ENCODE measurements around the gene TRAFD1. TPM values are rescaled to one million over a fixed set of nuclear protein-coding genes. Genes with fewer than 3 reads are reported as not detected.

The TRAFD1 gene
- total RNA-seq, 2 donors from 2014 or later, result 22.8 to 37.2 TPM

DNA sequence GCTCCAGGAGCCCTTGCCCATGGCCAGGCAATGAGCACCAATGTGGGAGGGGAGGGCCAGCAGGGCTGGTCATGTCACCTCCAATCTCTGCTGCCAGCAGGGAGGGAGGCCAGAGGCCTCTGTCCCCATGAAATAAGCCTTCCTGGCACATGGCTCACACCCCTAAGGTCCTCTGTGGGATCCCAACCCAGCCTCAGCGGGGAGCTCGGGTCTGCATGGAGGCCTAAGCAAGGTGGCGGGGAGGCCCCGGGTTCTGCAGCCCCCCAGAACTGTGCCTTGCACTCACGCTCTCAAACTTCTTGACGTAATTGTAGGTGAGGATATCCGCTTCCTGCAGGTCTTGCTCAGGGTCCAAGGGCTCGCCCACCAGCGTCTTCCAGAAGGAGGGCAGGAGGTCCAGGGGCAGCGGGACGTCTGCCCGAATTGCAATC is 41.7 kb downstream of the TRAFD1 start:
- no peak for DNase-seq
- intact Hi-C loops (cut with DNase I), result no loop called here
- H3K9ac ChIP-seq (ENCODE audit: low read depth in 2 of 2, low read length in 2 of 2), result no peak overlapping the region
- H3K36me3 ChIP-seq, result no peaks in the 10 kb centered on the region
- no peak for TF ChIP-seq CTCF (IDR thresholded peaks at IDR 0.05)
- H3K9me3 ChIP-seq, result no peaks in the 10 kb centered on the region
- no peaks in the 10 kb centered on the region for H3K27me3 ChIP-seq
- no peak overlapping the region for H3K4me3 ChIP-seq
- no peaks in the 10 kb centered on the region for H3K4me1 ChIP-seq
- no peak overlapping the region for H3K27ac ChIP-seq

DNA sequence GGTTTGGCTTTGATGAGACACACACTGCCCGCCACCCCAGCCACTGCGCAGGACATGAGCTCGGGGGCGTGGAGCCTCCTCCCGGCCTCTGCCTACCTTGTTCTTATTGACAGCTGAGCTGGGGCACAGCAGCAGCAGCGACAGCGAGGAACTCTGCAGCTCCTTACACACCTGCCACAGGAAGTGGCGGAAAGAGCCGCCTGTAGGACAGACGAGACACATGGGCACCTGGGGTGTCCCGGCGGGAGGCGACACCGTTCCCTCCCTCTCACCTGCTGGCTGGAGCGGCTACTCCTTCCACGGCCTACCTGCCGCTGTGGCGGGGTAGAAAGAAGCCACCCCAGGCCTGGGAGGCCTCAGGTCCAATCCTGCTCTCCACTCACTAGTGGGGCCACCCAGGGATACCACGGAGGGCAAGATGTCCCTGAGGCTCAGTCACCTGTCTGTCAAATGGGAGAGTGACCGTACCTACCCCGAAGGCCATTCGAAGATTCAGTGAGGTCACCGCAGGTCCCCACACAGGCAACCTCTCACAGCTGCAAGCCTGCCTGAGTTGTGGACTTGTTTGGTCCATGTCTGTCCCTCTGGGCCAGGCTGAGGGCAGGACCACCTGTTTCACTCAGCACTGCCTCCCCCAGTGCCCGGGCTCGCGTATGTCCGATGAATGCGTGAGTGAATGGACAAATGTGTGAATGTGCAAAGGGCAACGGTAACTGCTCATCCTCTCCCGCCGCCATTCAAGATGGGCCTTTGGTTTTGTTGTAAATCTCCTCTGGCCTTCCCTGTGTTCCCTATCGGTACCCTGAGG is 42.6 kb downstream of the TRAFD1 start:
- Histone ChIP-seq H3K9ac (ENCODE audit: low read depth in 2 of 2, low read length in 2 of 2) (no peak overlapping the region), H3K27me3 (no peaks in the 10 kb centered on the region), H3K4me3 (no peak overlapping the region), H3K9me3 (no peaks in the 10 kb centered on the region), H3K27ac (no peak overlapping the region), H3K36me3 (no peaks in the 10 kb centered on the region), H3K4me1 (no peaks in the 10 kb centered on the region)
- intact Hi-C loops (cut with DNase I), result no loop called here
- no peak for DNase-seq
- no peak for TF ChIP-seq CTCF (IDR thresholded peaks at IDR 0.05)

GRCh38 chr12:112168561-112168971 is 43.2 kb downstream of the TRAFD1 start:
- intact Hi-C loops (cut with DNase I), result no loop called here
- Histone ChIP-seq H3K9me3 (no peaks in the 10 kb centered on the region), H3K9ac (ENCODE audit: low read depth in 2 of 2, low read length in 2 of 2) (no peak overlapping the region), H3K27ac (no peak overlapping the region), H3K27me3 (no peaks in the 10 kb centered on the region), H3K36me3 (no peaks in the 10 kb centered on the region), H3K4me3 (no peak overlapping the region), H3K4me1 (no peaks in the 10 kb centered on the region)
- no peak for DNase-seq
- TF ChIP-seq CTCF (IDR thresholded peaks at IDR 0.05), result no peak

DNA sequence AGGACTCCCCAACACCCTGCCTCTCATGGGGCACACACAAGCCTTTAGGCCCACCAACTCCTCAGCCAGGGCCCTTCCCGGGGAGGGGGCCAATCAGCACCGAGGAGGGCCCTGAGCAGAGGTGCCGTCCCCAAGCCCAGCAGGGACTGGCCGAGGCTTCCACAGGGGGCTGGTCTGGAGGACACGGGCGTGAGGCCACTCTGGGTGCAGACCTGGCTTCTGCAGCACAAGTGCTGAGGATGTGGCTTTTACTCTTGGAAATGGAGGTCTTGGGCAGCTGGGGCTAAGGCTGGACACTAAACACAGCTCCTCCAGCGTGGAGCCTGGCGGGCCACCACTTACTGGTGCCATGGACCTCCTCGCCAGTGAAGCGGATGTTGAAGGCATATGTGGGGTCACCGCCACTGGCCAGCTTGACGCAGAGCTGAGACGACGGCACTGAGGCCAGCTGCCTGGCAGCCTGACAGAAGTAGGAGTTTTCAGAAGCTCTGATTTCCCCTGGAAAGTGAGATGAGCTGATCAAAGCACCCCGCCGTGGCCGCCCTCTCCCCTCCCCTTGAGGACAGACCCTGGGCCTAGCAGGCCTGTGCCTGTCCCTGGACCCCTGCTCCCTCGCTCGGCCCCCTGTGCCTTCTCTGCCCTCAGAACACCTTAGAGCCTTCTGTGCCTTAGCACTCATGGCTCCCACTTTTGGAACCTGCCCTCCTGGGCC is 44.0 kb downstream of the TRAFD1 start:
- intact Hi-C loops (cut with DNase I), result no loop called here
- Histone ChIP-seq H3K9me3 (no peaks in the 10 kb centered on the region), H3K4me1 (no peaks in the 10 kb centered on the region), H3K36me3 (no peaks in the 10 kb centered on the region), H3K27me3 (no peaks in the 10 kb centered on the region), H3K9ac (ENCODE audit: low read depth in 2 of 2, low read length in 2 of 2) (no peak overlapping the region), H3K4me3 (no peak overlapping the region), H3K27ac (no peak overlapping the region)
- no peak for TF ChIP-seq CTCF (IDR thresholded peaks at IDR 0.05)
- DNase-seq, result no peak

DNA sequence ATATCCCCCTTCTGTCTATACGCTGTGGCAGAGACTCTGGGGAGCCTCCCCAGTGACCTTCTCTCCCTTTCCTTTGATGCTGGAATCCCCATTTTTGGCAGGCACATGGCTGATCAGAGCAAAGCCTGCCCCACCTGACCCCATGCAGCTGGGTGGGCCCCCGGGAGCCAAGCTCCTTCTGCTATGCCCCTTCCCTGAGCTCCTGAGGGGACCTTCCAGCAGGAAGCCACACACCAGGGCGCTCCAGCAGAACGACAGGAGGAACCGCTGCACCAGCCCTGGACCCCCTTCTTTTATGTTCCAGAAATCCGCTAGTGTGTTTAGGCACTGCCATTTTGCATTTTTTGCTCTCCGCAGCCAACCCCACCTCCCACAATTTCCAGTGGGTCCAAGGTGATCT is 44.6 kb downstream of the TRAFD1 start:
- no peak for DNase-seq
- Histone ChIP-seq H3K4me3 (no peak overlapping the region), H3K4me1 (no peaks in the 10 kb centered on the region), H3K9ac (ENCODE audit: low read depth in 2 of 2, low read length in 2 of 2) (no peak overlapping the region), H3K36me3 (no peaks in the 10 kb centered on the region), H3K9me3 (no peaks in the 10 kb centered on the region), H3K27ac (no peak overlapping the region), H3K27me3 (no peaks in the 10 kb centered on the region)
- no peak for TF ChIP-seq CTCF (IDR thresholded peaks at IDR 0.05)
- intact Hi-C loops (cut with DNase I), result no loop called here

Data from colonic mucosa (tissue), 4 donors.